Activated CD4-positive, alpha-beta T cell treated with anti-CD3 and anti-CD28 coated beads, Interleukin-2, amount 10 ng/mL, durations not matched to agents 24 days and 14 days (primary cell): Measurements from ENCODE around the gene WSB2. TPM values are rescaled to one million over a fixed set of nuclear protein-coding genes. Genes with fewer than 3 reads are reported as not detected.
A peak's percentile ranks its signal among the peaks of the same experiment; 100 is the strongest.
"Not testable (repeated sequence)": the region's sequence is repeated elsewhere in the genome, so short reads cannot be mapped to it uniquely, and the experiment has no call there.

Experiments
- DNase-seq: peaks from one replicate; pipeline ENCODE4 v3.0.0; 2022
- H3K27ac Mint-ChIP-seq: one replicate; pipeline ENCODE4 v1.8.0; 2022; ENCODE audit warnings: mild to moderate bottlenecking, mixed read lengths
- H3K27me3 Mint-ChIP-seq: one replicate; pipeline ENCODE4 v1.8.0; 2022; ENCODE audit warnings: mixed read lengths
- H3K36me3 Mint-ChIP-seq: one replicate; pipeline ENCODE4 v1.8.0; 2022; ENCODE audit warnings: low read depth, mild to moderate bottlenecking, mixed read lengths
- H3K4me1 Mint-ChIP-seq: one replicate; pipeline ENCODE4 v1.8.0; 2021; ENCODE audit warnings: mixed read lengths
- H3K4me3 Mint-ChIP-seq: one replicate; pipeline ENCODE4 v1.8.0; 2022; ENCODE audit warnings: mild to moderate bottlenecking, moderate library complexity, mixed read lengths
- H3K9me3 Mint-ChIP-seq: one replicate; pipeline ENCODE4 v1.8.0; 2021; ENCODE audit warnings: mixed read lengths
- intact Hi-C: fragments of 100-400 bp; cut with micrococcal nuclease; formaldehyde crosslinking; loops from one replicate; pipeline ENCODE4 v1.15.1; 2023
- total RNA-seq: library from RNA; stranded (reverse); gene quantifications from 2 replicates; pipeline ENCODE4 v1.2.3, GENCODE V29; 2022

The WSB2 gene
- total RNA-seq, 1 donor from 2014 or later, result 129 TPM

DNA sequence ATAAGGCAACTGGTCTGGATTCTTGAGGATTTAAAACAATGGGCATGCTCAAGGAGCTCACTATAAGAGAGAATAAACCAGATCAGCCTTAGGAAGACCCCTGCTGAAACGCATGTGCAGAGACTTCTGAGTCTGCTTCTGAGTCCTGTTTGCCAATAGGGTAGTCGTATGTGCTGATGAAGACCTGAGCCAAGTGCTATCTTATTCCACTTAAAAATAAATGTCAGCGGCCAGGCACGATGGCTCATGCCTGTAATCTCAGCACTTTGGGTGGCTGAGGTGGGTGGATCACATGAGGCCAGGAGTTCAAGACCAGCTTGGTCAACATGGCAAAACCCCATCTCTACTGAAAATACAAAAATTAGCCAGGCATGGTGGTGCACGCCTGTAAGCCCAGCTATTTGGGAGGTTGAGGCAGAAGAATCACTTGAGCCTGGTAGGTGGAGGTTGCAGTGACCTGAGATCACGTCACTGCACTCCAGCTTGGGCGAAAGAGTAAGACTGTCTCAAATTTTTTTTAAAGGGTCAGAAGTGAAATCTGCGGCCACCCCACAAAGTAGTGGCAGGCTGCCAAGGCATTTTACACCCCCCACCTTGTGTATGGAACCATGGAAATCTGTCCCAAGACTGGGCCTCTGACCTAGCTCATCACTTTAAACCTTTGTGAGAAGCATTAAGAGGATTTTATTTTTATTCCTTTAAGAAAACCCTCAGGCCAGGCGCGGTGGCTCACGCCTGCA lies 24.1 kb downstream of the WSB2 start:
- H3K4me3 Mint-ChIP-seq, result no peak overlapping the region
- peaks cover 2% of the 10 kb centered on the region for H3K27me3 Mint-ChIP-seq
- H3K9me3 Mint-ChIP-seq, result no peaks in the 10 kb centered on the region
- peaks cover 84% of the 10 kb centered on the region for H3K36me3 Mint-ChIP-seq
- no peak for DNase-seq
- intact Hi-C loops, result no loop called here
- peaks cover 49% of the 10 kb centered on the region for H3K4me1 Mint-ChIP-seq
- H3K27ac Mint-ChIP-seq, result peak overlapping the region; percentile 99

DNA sequence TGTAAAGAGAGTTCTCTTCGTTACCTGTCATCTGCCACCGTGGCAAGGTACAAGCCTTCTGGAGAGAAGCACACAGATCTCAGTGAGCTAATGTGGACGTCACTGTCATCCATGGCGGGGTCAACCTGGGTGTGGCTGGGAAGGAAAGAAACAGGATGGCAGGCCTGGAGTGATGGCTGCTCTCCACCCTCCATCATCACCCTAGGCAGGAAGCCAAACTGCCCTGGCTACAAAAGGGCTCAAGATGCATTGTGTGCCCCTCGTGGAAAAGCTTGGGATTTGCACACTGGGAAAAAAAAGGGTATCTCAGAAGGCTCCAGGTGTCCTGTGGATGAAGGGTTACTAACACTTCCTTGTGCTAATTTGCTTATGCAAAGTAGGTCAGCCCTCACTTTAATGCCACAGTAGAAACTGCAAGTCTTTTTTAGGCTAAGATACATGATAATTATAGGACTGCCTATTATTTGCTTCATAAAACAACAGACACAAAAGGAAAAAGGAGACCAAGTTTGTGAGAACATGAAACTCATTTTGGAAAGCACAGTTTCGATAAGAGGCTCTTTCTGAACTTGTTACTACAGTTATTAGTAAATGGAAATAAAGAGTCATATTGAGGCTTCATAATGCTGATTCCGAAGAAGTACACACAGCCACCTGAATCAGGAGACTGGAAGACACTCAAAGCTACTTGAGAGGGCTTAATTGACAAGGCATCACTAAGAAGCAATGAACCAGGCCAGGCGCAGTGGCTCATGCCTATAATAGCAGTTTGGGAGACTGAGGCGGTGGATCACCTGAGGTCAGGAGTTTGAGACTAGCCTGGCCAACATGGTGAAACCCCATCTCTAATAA lies 25.6 kb downstream of the WSB2 start:
- Mint-ChIP-seq H3K4me3 (peak overlapping the region; percentile 57), H3K9me3 (no peaks in the 10 kb centered on the region), H3K36me3 (peaks cover 84% of the 10 kb centered on the region), H3K27me3 (peaks cover 2% of the 10 kb centered on the region), H3K27ac (peak overlapping the region; percentile 99), H3K4me1 (peaks cover 46% of the 10 kb centered on the region)
- intact Hi-C loops, result loop anchor here (1.0 kb wide), 4 partner anchors 9 to 25 kb away; partner anchors contain the start of gene RFC5
- no peak for DNase-seq

DNA sequence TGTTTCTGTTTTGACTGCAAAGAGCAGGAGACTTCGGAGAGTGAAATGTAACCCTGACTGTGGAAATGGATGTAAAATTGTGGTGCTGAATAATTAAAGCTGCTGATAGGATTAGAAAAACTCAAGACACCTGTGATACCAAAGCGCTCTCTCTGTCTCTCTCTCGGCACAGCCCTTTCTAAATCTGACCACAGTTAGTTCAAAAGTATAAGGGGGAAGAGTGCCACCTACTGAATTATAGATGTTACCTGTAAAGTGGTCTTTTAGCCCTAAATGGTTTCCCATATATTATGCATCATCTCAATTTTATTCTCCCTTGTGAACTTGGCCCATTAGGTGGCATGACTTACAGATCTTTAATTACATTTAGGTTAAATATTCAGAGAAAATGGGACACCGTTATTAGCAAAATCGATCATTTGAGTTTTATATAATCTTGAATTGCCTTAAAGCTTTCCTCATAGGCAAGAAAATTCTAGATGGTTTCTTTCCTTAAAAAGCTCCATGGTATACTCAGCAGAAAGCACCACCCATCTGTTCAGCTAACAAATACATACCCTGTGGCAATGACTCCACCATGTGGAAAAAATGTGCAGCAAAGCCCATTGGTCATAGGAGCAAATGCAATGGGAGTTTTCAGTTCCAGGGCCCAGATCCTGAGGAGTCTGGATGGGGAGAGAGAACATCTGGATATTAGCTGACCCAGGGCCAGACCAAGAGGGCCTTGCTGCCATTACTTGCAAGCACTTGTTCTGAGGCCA lies 26.4 kb downstream of the WSB2 start:
- no peak for DNase-seq
- peak overlapping the region; percentile 99 for H3K27ac Mint-ChIP-seq
- peaks cover 2% of the 10 kb centered on the region for H3K27me3 Mint-ChIP-seq
- peaks cover 48% of the 10 kb centered on the region for H3K4me1 Mint-ChIP-seq
- peaks cover 88% of the 10 kb centered on the region for H3K36me3 Mint-ChIP-seq
- H3K9me3 Mint-ChIP-seq, result no peaks in the 10 kb centered on the region
- intact Hi-C loops, result loop anchor here (1.0 kb wide), 4 partner anchors 10 to 26 kb away; partner anchors contain the start of gene RFC5
- H3K4me3 Mint-ChIP-seq, result peak overlapping the region; percentile 57

DNA sequence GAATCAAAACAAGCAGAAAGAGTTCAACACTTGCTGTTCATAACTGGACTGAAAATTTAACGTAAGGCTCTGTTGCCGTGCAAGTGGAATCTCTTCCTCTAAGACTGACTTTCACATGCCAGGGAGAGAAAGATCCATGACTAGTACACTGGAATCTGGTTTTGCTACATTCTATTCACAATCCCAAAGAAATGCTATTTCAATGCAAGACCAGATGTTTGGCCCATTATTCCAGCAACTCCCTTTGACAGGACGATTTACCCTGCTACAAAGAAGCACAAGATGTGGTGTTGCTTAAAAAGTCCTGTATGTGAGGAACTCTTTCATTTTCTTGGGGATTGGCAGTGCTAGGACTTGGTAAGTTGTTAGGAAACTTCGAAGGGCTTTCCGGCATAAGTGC lies 27.1 kb downstream of the WSB2 start:
- H3K9me3 Mint-ChIP-seq, result no peaks in the 10 kb centered on the region
- H3K27me3 Mint-ChIP-seq, result peaks cover 2% of the 10 kb centered on the region
- no peak for DNase-seq
- intact Hi-C loops, result no loop called here
- H3K4me3 Mint-ChIP-seq, result peak overlapping the region; percentile 57
- peaks cover 48% of the 10 kb centered on the region for H3K4me1 Mint-ChIP-seq
- peak overlapping the region; percentile 99 for H3K27ac Mint-ChIP-seq
- H3K36me3 Mint-ChIP-seq, result peaks cover 88% of the 10 kb centered on the region

DNA sequence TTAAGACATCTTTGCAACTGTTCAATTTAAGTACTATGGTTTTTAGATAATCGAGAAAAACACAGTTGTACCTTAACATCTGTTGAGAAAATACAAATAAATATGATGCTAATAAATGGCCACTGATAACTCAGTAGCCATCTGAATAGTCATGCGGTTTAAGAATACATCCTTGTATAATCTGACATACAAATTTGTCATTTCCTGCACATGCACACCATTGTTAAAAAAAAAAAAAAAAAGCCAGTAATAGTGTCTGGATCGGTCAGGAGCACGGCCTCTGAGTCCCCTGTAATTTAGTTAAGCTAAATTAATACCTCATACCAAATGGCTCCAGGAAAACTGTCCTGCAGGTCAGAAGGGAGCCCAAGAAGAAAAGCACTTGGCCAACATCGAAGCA lies 27.7 kb downstream of the WSB2 start:
- peaks cover 2% of the 10 kb centered on the region for H3K27me3 Mint-ChIP-seq
- H3K27ac Mint-ChIP-seq, result peak overlapping the region; percentile 99
- no peaks in the 10 kb centered on the region for H3K9me3 Mint-ChIP-seq
- intact Hi-C loops, result no loop called here
- peaks cover 46% of the 10 kb centered on the region for H3K4me1 Mint-ChIP-seq
- H3K36me3 Mint-ChIP-seq, result peaks cover 87% of the 10 kb centered on the region
- no peak overlapping the region for H3K4me3 Mint-ChIP-seq
- DNase-seq, result no peak

DNA sequence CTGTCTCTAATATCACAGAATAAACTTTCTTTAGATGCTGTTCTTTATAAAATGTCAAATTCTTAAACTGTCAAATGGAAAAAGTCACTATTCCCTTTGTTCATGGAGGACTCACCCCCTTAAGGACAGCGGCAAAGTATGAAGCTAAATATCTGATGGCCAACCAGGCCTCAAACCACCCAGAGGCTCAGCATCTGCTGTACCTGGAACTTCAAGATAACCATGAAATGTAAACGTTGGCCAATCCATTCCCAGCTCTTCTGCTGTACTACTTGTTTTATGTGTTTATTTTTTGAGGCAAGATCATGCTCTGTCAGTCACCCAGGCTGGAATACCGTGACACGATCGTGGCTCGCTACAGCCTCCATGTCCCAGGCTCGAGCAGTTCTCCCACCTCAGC lies 28.8 kb downstream of the WSB2 start:
- peaks cover 2% of the 10 kb centered on the region for H3K27me3 Mint-ChIP-seq
- no peaks in the 10 kb centered on the region for H3K9me3 Mint-ChIP-seq
- intact Hi-C loops, result no loop called here
- no peak for DNase-seq
- peaks cover 88% of the 10 kb centered on the region for H3K36me3 Mint-ChIP-seq
- peaks cover 43% of the 10 kb centered on the region for H3K4me1 Mint-ChIP-seq
- H3K4me3 Mint-ChIP-seq, result no peak overlapping the region
- H3K27ac Mint-ChIP-seq, result peak overlapping the region; percentile 86

DNA sequence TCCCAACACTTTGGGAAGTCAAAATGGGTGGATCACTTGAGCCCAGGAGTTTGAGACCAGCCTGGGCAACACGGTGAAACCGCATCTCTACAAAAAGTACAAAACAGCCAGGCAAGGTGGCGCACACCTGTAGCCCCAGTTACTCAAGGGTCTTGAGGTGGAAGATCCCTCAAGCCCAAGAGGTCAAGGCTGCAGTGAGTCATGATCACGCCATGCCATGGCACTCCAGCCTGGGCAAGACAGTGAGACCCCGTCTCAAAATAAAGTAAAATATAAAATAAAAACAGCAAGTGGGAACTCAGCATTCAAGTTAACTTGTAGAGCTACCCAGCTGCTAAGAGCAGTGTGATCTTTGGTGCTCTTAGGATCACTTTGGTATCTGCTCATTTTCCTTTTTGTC lies 31.8 kb downstream of the WSB2 start:
- Mint-ChIP-seq H3K36me3 (peaks cover 85% of the 10 kb centered on the region), H3K27me3 (no peaks in the 10 kb centered on the region), H3K9me3 (no peaks in the 10 kb centered on the region)

DNA sequence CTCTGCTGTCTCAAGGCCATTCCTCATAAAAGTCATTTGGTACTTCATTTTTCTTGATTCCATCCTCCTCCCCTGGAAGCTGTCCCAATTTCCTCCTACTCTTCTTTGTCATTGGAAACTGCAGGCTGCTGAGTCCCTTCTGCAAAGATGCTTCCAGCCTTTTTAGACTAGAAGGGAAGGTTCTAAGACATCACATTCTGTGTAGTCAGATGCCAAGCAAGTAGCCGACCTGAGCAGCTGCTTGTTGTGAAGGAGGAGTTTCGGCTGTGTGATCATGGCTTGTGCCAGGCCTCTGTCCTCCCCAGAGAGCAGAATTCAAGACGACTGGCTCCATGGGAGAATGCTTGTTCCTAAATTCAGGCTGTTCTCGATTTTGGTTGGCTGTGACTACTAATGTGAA lies 35.8 kb downstream of the WSB2 start:
- no peaks in the 10 kb centered on the region for H3K27me3 Mint-ChIP-seq
- H3K4me3 Mint-ChIP-seq, result no peak overlapping the region
- no peaks in the 10 kb centered on the region for H3K9me3 Mint-ChIP-seq
- intact Hi-C loops, result no loop called here
- H3K36me3 Mint-ChIP-seq, result peaks cover 81% of the 10 kb centered on the region
- peaks cover 7% of the 10 kb centered on the region for H3K4me1 Mint-ChIP-seq
- no peak for DNase-seq
- no peak overlapping the region for H3K27ac Mint-ChIP-seq

More for the DNA sequence above, 31.8 kb downstream of the WSB2 start:
- DNase-seq, result no peak
- H3K4me1 Mint-ChIP-seq, result peaks cover 19% of the 10 kb centered on the region
- H3K4me3 Mint-ChIP-seq, result no peak overlapping the region
- peak overlapping the region; percentile 87 for H3K27ac Mint-ChIP-seq
- intact Hi-C loops, result no loop called here

DNA sequence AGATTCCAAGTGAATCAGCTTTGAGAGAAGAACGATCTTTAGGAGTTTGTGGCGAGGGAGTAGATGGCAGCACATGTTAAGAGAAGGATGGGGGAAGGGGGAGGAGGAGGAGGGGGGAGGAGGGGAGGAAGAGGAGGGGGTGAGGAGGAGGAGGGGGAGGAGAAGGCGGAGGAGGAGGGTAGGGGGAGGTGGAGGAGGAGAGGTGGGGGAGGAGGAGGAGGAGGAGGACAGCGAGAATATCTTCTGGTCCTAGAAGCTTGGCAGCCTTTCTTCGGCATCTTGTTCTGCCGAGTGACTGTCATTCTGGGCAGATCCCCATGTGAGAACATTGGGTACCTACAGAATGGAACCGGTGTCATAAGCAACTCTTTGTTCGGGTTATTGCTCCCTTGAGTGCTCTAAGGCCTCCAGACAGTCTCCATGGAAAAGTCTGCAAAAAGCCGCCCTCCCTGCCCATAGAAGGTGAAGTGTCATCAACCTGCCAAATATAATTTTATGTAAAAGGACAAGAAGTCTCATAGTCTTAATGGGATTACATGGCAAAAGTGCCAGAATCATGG lies 37.6 kb downstream of the WSB2 start:
- Mint-ChIP-seq H3K4me1 (peaks cover 2% of the 10 kb centered on the region), H3K36me3 (peaks cover 77% of the 10 kb centered on the region)

DNA sequence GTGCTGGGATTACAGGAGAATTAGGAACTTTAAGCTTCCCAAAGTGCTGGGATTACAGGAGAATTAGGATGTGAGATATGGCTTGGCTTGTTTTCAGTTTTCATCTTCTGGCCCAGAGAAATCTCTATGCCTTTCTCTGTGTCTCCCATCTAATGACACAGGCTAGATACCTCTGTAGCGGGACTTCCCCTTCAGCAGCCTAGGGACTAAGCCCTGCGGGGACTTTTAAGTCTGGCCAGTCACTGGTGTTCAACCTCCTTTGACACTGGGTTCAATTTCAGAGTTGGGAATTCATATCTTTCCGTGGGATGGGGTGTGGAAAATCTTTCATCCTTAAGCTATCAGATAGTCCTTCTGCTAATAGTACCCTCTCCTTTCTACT lies 38.3 kb downstream of the WSB2 start:
- Mint-ChIP-seq H3K4me3 (no peak overlapping the region), H3K9me3 (no peaks in the 10 kb centered on the region), H3K27ac (peak overlapping the region; percentile 37), H3K27me3 (no peaks in the 10 kb centered on the region), H3K4me1 (peaks cover 8% of the 10 kb centered on the region), H3K36me3 (peaks cover 75% of the 10 kb centered on the region)
- intact Hi-C loops, result no loop called here
- no peak for DNase-seq

More for the DNA sequence above, 37.6 kb downstream of the WSB2 start:
- H3K9me3 Mint-ChIP-seq, result no peaks in the 10 kb centered on the region
- no peak for DNase-seq
- H3K27me3 Mint-ChIP-seq, result no peaks in the 10 kb centered on the region
- no peak overlapping the region for H3K4me3 Mint-ChIP-seq
- H3K27ac Mint-ChIP-seq, result peak overlapping the region; percentile 37
- intact Hi-C loops, result no loop called here

DNA sequence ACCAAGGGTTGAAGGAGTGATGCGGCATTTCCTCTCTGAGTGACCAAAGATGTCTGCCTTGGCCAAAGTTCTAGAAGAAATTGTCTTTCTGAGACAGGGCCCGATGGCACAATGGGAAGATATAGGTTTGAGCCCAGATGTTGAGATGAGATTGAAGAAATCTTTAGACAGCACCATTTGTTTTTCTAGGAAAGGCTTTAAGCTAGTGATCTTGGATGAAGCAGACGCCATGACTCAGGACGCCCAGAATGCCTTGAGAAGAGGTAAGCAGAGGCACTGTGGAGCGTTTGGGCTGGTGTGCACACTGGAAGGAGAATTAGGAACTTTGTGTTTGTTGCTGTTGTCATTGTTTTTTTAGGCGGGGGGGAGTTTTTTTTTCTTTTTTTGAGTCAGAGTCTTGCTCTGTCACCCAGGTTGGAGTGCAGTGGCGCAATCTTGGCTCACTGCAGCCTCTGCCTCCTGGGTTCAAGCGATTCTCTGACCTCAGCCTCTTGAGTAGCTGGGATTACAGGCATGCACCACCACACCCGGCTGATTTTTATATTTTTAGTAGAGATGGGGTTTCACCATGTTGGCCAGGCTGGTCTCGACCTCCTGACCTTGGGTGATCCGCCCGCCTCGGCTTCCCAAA lies 38.8 kb downstream of the WSB2 start:
- Mint-ChIP-seq H3K36me3 (peaks cover 72% of the 10 kb centered on the region), H3K4me1 (peaks cover 10% of the 10 kb centered on the region), H3K27ac (peak overlapping the region; percentile 51)
- H3K9me3 Mint-ChIP-seq, intact Hi-C loops, H3K27me3 Mint-ChIP-seq, H3K4me3 Mint-ChIP-seq, DNase-seq: not testable (repeated sequence)

DNA sequence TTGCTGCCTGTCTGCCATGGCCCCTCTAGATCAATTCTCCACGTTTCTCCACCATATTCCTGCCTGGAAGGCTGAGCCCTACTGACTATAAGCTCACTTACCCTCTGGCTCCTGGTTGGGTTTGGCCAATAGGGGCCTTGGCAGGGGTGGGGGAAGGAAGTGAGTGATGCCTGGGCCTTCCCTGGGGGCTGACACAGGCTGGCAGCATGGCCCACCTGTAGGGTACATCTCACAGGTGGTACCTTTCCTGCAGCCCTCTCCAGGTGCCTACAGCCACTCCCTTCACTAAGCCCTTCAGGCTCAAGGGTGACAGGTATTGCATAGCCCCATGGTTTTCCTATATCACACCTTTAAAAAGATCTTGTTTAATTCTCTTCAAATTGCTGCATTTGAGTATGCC lies 40.9 kb downstream of the WSB2 start:
- Mint-ChIP-seq H3K27me3 (no peaks in the 10 kb centered on the region), H3K4me1 (peaks cover 17% of the 10 kb centered on the region), H3K4me3 (no peak overlapping the region), H3K9me3 (no peaks in the 10 kb centered on the region), H3K27ac (no peak overlapping the region), H3K36me3 (peaks cover 59% of the 10 kb centered on the region)
- DNase-seq, result no peak
- intact Hi-C loops, result no loop called here

DNA sequence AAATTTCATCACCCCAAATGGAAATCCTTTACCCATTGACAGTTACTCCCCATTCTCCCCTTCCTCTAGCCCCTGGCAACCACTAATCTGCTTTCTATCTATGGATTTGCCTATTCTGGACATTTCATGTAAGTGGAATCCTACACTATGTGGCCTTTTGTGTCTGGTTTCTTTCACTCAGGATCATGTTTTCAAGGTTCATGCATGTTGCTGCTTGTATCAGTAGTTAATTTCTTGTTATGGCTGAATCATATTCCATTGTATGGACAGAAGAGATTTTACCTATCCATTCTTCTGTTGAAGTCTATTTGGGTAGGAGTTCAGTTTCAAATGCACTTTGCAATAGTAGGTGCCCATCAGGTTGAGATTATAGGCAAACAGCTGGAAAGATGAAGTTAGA lies 43.1 kb downstream of the WSB2 start:
- no peak for DNase-seq

More for the DNA sequence above, 43.1 kb downstream of the WSB2 start:
- Mint-ChIP-seq H3K9me3 (peaks cover 7% of the 10 kb centered on the region), H3K27ac (peak overlapping the region; percentile 94), H3K4me3 (peak overlapping the region; percentile 98), H3K4me1 (peaks cover 17% of the 10 kb centered on the region), H3K36me3 (peaks cover 45% of the 10 kb centered on the region), H3K27me3 (peaks cover 7% of the 10 kb centered on the region)
- intact Hi-C loops, result loop anchor here (1.0 to 5.0 kb wide), 4 partner anchors 43 to 359 kb away; partner anchors contain the start of genes KSR2, PEBP1, SUDS3 and WSB2
